HG03175 (cell line): ENCODE results near the gene ZDHHC8.

ENCODE experiments used
- ATAC-seq: cut with Tn5 transposase; IDR thresholded peaks from one replicate; pipeline ENCODE4 v1.9.1; 2021; ENCODE audit warnings: mild to moderate bottlenecking, moderate library complexity; ENCODE audit not compliant: unreplicated experiment

Gene ZDHHC8

GRCh38 chr22:20096574-20097420 lies 34.8 kb upstream of the ZDHHC8 start:
- ATAC-seq = no peak

- ATAC-seq = no peak
Observed at GRCh38 chr22:20099099-20099711, 32.4 kb upstream of the ZDHHC8 start.

GRCh38 chr22:20101638-20102037 lies 30.0 kb upstream of the ZDHHC8 start:
- no peak for ATAC-seq

GRCh38 chr22:20102203-20102780 lies 29.3 kb upstream of the ZDHHC8 start:
- no peak for ATAC-seq

GRCh38 chr22:20105456-20106204 lies 26.0 kb upstream of the ZDHHC8 start:
- ATAC-seq = no peak

- ATAC-seq = no peak
Observed at GRCh38 chr22:20106205-20106848, 25.3 kb upstream of the ZDHHC8 start.

GRCh38 chr22:20106849-20107237 lies 24.8 kb upstream of the ZDHHC8 start:
- ATAC-seq = no peak

- ATAC-seq = no peak
Observed at GRCh38 chr22:20107471-20107901, 24.1 kb upstream of the ZDHHC8 start.

- no peak for ATAC-seq
Observed at GRCh38 chr22:20107951-20108756, 23.4 kb upstream of the ZDHHC8 start.

- ATAC-seq = no peak
Observed at GRCh38 chr22:20108757-20109230, 22.8 kb upstream of the ZDHHC8 start.

- no peak for ATAC-seq
Observed at GRCh38 chr22:20109411-20110358, 21.9 kb upstream of the ZDHHC8 start.

- ATAC-seq = no peak
Observed at GRCh38 chr22:20110359-20110985, 21.1 kb upstream of the ZDHHC8 start.

- no peak for ATAC-seq
Observed at GRCh38 chr22:20111045-20111688, 20.4 kb upstream of the ZDHHC8 start.

- no peak for ATAC-seq
Observed at GRCh38 chr22:20111689-20112622, 19.6 kb upstream of the ZDHHC8 start.

GRCh38 chr22:20112623-20113511 lies 18.7 kb upstream of the ZDHHC8 start:
- no peak for ATAC-seq
